GM10266 (cell line): ENCODE measurements around the gene SEMA6C.
"Not testable (repeated sequence)": the region's sequence is repeated elsewhere in the genome, so short reads cannot be mapped to it uniquely, and the experiment has no call there.

ENCODE experiments used
- DNase-seq: peaks from one replicate; pipeline ENCODE4 v3.0.0; 2012; ENCODE audit errors: extremely low spot score
- CTCF ChIP-seq: IDR thresholded peaks from 2 replicates; pipeline ENCODE4 v1.5.1; 2012; ENCODE audit warnings: mild to moderate bottlenecking, low read depth; ENCODE audit not compliant: control insufficient read depth, insufficient read depth; ENCODE audit errors: missing control alignments

The SEMA6C gene

GRCh38 chr1:151146412-151147131 is at the start of gene SEMA6C:
Gene SEMA6C (minus strand): TSS chr1:151146631. CDS start chr1:151142621, 4,010 bp downstream.
- peak; percentile 92 for DNase-seq
- TF ChIP-seq CTCF, result no peak

GRCh38 chr1:151194894-151195594 is 48.6 kb upstream of the SEMA6C start:
- DNase-seq, result not testable (repeated sequence)

DNA sequence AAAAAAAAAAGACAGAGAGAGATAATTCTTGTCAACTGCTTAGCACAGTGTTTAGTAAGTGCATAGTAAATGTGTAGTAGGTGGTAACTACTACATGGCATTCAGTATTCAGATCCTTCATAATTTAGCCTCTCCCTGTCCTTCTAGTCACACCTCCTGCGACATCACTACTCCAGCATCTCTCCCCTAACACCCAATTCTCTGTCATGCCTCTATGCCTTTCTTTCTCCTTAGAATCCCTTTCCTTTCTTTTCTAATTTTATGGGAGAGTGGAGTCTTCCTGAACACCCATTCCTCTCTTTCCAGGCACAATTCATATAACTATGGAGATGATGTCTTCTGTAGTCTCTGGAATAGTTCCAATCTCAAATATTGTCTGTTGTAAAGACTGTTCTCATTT is 47.4 kb upstream of the SEMA6C start:
- no peak for DNase-seq
- no peak for TF ChIP-seq CTCF

- DNase-seq, result no peak
- no peak for TF ChIP-seq CTCF
Observed at GRCh38 chr1:151193304-151193703, 46.9 kb upstream of the SEMA6C start.

DNA sequence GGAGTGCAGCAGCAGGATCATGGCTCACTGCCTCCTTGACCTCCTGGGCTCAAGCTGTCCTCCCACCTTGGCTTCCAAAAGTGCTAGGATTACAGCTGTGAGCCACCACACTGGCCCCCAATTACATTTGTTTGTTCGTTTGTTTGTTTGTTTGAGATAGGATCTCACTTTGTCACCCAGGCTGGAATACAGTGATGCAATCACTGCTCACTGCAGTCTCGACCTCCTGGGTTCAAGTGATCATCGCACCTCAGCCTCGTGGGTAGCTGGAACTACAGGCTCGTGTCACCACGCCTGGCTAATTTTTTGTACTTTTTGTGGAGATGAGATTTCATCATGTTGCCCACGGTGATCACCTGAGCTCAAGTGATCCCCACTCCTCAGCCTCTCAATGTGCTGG is 45.6 kb upstream of the SEMA6C start:
- DNase-seq, result no peak
- no peak for TF ChIP-seq CTCF

- no peak for TF ChIP-seq CTCF
- DNase-seq, result peak; percentile 87
Observed at GRCh38 chr1:151189637-151190445, 43.4 kb upstream of the SEMA6C start, which contains the start of gene VPS72. Gene VPS72 (minus strand): TSS chr1:151190197. CDS start chr1:151190121, 76 bp downstream.

- DNase-seq, result not testable (repeated sequence)
Observed at GRCh38 chr1:151188667-151189066, 42.2 kb upstream of the SEMA6C start.

DNA sequence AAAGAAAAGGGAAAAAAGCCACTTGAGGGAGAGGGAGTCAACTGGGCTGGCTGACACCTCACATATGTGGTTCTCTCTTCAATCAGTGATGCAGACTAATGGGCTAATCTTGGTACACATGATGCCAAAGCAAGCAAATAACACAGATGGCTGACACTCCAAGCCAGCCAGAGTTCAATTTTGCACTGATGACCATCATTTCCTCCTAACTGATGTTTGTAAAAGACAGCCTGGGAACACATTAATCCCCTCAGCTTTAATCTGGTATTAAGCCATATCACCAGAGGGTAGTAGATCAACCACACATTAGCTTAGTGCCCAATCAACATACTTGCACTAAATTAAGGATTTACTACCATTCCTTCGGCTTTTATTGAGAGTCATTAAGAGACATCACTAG is 40.8 kb upstream of the SEMA6C start:
- TF ChIP-seq CTCF, result no peak
- DNase-seq, result no peak
